Measurements from ENCODE around the gene BCR. TPM values are rescaled to one million over a fixed set of nuclear protein-coding genes. Genes with fewer than 3 reads are reported as not detected.

Gene BCR
- total and polyA plus RNA-seq, 12 donors, result 18.7 to 64.3 (median 42.4) TPM

DNA sequence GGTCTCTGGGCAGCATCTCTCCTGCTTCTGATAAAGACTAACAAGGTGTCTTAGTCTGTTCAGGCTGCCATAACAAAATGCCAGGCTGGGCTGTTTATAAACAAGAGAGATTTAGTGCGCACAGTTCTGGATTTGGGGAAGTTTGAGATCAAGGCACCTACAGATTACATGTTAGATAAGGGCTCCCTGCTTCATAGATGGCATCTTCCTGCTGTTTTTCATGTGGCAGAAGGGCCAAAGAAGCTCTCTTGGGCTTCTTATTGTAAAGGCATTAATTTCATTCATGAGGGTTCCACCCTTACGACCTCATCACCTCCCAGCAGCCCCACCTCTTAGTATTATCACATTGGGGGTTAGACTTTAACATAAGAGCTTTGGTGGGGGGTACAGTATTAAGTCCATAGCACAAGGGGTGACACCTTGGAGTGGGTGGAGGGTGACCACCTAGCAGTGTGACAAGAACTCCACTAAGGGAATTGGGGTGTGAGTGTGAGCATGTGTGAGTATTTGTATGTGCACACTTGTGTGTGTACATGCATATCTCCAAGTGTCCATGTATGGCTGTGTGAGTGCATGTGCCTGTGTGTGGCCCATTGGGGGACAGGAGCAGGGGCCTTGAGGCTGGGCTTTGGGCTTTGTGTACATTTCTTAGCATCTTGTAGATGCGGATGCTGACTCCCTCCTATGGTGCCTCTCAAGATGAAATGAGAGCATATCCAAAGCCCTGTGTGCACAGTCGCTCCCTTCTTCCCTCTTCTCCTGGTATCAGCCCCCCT lies 42.7 kb downstream of the BCR start:
- peak in 1 of 7 donors; percentile 4 for DNase-seq
- H3K36me3 ChIP-seq (replicated peaks in 1 of 2), result no peaks in the 10 kb centered on the region
- H3K27ac ChIP-seq, result peak overlapping the region in 2 of 5 donors; percentile 35 to 56
- TF ChIP-seq POLR2A (IDR thresholded peaks at IDR 0.05) (no peak), CTCF (IDR thresholded peaks at IDR 0.05) (no peak)
- peaks cover 17 to 70% of the 10 kb centered on the region in 2 donors for H3K4me1 ChIP-seq (replicated peaks in 1 of 2)
- intact Hi-C loops (cut with DNase I), result no loop called here
- peaks cover 0 to 5% (median 0%) of the 10 kb centered on the region in 3 donors for H3K9me3 ChIP-seq (replicated peaks in 1 of 3)
- 88 to 92% (median 91%) methylated on average over 3 to 4 of the region's 4 CpGs for WGBS, 4 donors
- no peaks in the 10 kb centered on the region for H3K27me3 ChIP-seq
- H3K4me3 ChIP-seq, result no peak overlapping the region

GRCh38 chr22:23223569-23224317 lies 43.4 kb downstream of the BCR start:
- TF ChIP-seq CTCF (IDR thresholded peaks at IDR 0.05) (no peak), POLR2A (IDR thresholded peaks at IDR 0.05) (no peak)

GRCh38 chr22:23224846-23225245 lies 44.5 kb downstream of the BCR start:
- intact Hi-C loops (cut with DNase I), result no loop called here
- Histone ChIP-seq H3K9me3 (replicated peaks in 1 of 3) (peaks cover 0 to 22% (median 10%) of the 10 kb centered on the region in 3 donors), H3K27ac (peak overlapping the region in 1 of 5 donors; percentile 56), H3K36me3 (replicated peaks in 1 of 2) (no peaks in the 10 kb centered on the region), H3K4me1 (replicated peaks in 1 of 2) (peaks cover 5 to 51% of the 10 kb centered on the region in 2 donors), H3K27me3 (no peaks in the 10 kb centered on the region), H3K4me3 (no peak overlapping the region)
- TF ChIP-seq POLR2A (IDR thresholded peaks at IDR 0.05), result no peak
- no peak for TF ChIP-seq CTCF (IDR thresholded peaks at IDR 0.05)
- no peak for DNase-seq
- 87 to 94% (median 93%) methylated on average over 2 to 7 of the region's 7 CpGs for WGBS, 4 donors

More at GRCh38 chr22:23223569-23224317, 43.4 kb downstream of the BCR start:
- Histone ChIP-seq H3K27ac (peak overlapping the region in 2 of 5 donors; percentile 35 to 56), H3K36me3 (replicated peaks in 1 of 2) (no peaks in the 10 kb centered on the region), H3K9me3 (replicated peaks in 1 of 3) (peaks cover 0 to 13% (median 7%) of the 10 kb centered on the region in 3 donors), H3K4me3 (no peak overlapping the region), H3K4me1 (replicated peaks in 1 of 2) (peaks cover 16 to 62% of the 10 kb centered on the region in 2 donors), H3K27me3 (no peaks in the 10 kb centered on the region)
- intact Hi-C loops (cut with DNase I), result no loop called here
- peak in 2 of 7 donors; percentile 4 to 33 for DNase-seq
- WGBS, 4 donors, result 68 to 78% (median 73%) methylated on average over 10 to 12 of the region's 12 CpGs

DNA sequence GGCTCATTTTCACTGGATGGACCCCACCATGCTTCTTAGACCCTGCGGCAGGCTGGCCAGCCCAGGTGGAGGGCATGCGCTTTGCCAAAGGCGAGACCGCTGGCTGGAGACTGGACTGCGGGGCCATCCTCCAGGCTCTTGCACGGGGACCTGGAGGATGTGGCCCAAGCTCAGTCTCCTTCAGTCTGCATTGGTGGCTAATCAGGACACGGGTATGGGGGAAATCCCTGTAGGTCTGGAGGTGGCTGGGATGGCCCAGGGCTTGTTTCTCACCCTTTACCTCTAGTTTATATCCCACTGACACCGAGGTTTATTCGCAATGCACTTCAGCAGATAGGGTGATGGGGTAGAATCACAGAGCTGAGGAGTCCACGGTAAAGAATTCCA lies 45.0 kb downstream of the BCR start:
- no peak for DNase-seq
- intact Hi-C loops (cut with DNase I), result no loop called here
- Histone ChIP-seq H3K27me3 (no peaks in the 10 kb centered on the region), H3K4me3 (no peak overlapping the region), H3K27ac (peak overlapping the region in 2 of 5 donors; percentile 38 to 62), H3K9me3 (replicated peaks in 1 of 3) (peaks cover 0 to 22% (median 10%) of the 10 kb centered on the region in 3 donors), H3K4me1 (replicated peaks in 1 of 2) (peaks cover under 1 to 46% of the 10 kb centered on the region in 2 donors), H3K36me3 (replicated peaks in 1 of 2) (no peaks in the 10 kb centered on the region)
- TF ChIP-seq CTCF (IDR thresholded peaks at IDR 0.05), result no peak
- TF ChIP-seq POLR2A (IDR thresholded peaks at IDR 0.05), result no peak
- WGBS, 4 donors, result 82 to 87% (median 86%) methylated on average over 10 of the region's 10 CpGs
